Skeletal muscle satellite cell (primary cell): ENCODE results near the gene PRKCE.

ENCODE experiments used
- H3K27me3 ChIP-seq: 2 replicates; pipeline ENCODE4 v1.7.0; 2013; ENCODE audit warnings: low read length; ENCODE audit not compliant: control insufficient read depth, insufficient read depth
- H3K36me3 ChIP-seq: 2 replicates; pipeline ENCODE4 v1.7.0; 2013; ENCODE audit warnings: mild to moderate bottlenecking, control low read depth, low read length; ENCODE audit not compliant: insufficient read depth
- H3K4me1 ChIP-seq: 2 replicates; pipeline ENCODE4 v1.7.0; 2013; ENCODE audit warnings: low read length; ENCODE audit not compliant: control insufficient read depth, insufficient read depth
- H3K4me2 ChIP-seq: 2 replicates; pipeline ENCODE4 v1.7.0; 2013; ENCODE audit warnings: mild to moderate bottlenecking, low read length
- H3K4me3 ChIP-seq: 2 replicates; pipeline ENCODE4 v1.7.0; 2013; ENCODE audit warnings: low read length
- H3K9ac ChIP-seq: 2 replicates; pipeline ENCODE4 v1.7.0; 2013; ENCODE audit warnings: mild to moderate bottlenecking, low read depth, low read length, moderate library complexity
- H3K9me3 ChIP-seq: replicated peaks from 2 replicates; pipeline ENCODE4 v1.7.0; 2013; ENCODE audit warnings: mild to moderate bottlenecking, control low read depth, low read length

Gene PRKCE

DNA sequence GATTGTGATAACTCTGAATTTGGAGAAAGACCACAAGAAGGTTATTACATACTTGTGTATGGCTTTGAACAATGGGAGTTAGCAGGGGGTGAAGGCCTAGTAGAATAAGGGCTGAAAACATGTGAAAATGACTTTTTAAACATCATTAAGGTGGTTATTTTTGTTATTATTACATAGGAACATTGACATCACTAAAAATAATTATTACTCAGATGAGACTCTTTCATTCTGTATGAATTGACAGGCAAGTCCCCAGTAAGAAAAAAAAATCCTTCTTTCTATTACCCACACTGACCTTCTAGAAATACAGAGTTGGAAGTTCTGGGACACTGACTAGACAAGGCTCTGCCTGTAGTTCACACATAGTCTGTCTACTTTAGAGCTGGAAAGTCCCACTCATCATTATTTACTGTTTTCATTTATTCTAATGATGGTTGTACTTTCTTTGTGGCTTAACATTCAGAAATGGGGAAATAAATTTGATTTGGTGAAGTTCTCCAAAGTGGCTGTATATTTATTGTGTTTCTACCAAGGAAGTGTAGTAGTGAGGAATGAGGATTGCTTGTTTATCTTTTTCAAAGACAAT is 426.1 kb downstream of the PRKCE start:
- Histone ChIP-seq H3K4me2 (no peak overlapping the region), H3K9ac (no peak overlapping the region), H3K36me3 (no peaks in the 10 kb centered on the region), H3K4me1 (peaks cover 32% of the 10 kb centered on the region), H3K4me3 (no peak overlapping the region), H3K27me3 (no peaks in the 10 kb centered on the region), H3K9me3 (no peaks in the 10 kb centered on the region)

- Histone ChIP-seq H3K27me3 (no peaks in the 10 kb centered on the region), H3K4me1 (peaks cover 17% of the 10 kb centered on the region), H3K9me3 (no peaks in the 10 kb centered on the region), H3K36me3 (no peaks in the 10 kb centered on the region), H3K4me2 (no peak overlapping the region), H3K4me3 (no peak overlapping the region), H3K9ac (no peak overlapping the region)
These were observed 428.6 kb downstream of the PRKCE start for GRCh38 chr2:46079985-46080560.

DNA sequence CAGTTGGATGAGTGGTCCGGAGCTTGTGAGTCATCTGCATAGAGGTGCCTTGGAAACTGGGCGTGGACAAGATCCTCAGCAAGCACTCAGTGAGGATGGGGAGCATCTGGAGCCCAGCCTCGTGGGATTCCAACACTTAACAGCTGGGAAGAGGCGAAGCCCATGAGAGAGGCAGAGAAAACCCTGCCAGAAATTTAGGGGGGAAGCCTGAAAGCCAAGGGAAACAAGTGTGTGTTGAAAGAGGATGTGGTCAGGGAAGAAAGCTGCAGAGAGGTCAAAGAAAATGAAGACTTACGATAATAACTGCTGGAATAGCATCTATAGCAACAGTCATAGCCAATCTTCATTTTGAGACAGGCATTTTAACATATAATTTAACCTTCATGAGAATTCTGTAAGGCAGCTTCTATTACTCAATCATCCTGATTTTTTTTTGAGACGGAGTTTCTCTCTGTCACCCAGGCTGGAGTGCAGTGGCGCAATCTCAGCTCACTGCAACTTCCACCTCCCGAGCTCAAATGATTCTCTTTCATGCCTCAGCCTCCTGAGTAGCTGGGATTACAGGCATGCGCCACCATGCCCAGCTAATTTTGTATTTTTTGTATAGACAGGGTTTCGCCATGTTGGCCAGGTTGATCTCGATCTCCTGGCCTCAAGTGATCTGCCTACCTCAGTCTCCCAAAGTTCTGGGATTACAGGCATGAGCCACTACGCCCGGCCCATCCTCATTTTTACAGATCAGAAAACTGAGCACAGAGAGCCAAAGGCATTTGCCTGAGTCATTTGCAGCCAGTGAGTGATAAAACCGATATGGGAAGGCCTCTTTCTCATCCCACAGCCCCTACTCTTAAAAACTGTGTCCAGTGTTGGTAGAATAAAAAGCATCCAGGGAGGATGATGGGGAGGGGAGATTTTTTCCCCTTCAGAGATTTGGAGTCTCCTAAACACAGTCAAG is 431.3 kb downstream of the PRKCE start:
- Histone ChIP-seq H3K27me3 (no peaks in the 10 kb centered on the region), H3K4me2 (no peak overlapping the region), H3K36me3 (no peaks in the 10 kb centered on the region), H3K4me1 (peaks cover 8% of the 10 kb centered on the region), H3K9me3 (no peaks in the 10 kb centered on the region), H3K4me3 (no peak overlapping the region), H3K9ac (no peak overlapping the region)

DNA sequence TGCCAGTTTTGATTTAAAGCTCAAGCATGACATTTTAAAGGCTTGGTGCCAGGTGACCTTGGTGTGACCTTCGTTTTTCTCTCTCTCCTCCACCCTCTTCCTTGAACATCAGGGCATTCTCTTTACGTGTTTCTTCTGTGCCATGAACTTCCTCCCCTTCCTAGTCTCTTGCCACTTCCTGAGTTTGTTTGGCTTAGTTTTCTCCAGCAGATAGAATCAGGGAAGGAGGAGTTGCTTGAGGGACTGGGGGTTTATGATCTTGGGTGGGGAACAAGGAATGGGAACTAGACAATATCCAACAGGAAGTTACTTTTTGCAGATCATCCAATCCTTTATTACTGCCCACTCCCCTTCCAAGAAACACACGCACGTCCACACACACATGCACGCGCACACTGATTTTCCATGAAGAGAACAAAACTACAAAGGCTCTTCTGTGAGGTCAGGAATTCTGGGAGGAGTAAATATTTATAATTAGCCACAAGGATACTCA is 435.1 kb downstream of the PRKCE start:
- Histone ChIP-seq H3K36me3 (no peaks in the 10 kb centered on the region), H3K9ac (no peak overlapping the region), H3K4me2 (no peak overlapping the region)

DNA sequence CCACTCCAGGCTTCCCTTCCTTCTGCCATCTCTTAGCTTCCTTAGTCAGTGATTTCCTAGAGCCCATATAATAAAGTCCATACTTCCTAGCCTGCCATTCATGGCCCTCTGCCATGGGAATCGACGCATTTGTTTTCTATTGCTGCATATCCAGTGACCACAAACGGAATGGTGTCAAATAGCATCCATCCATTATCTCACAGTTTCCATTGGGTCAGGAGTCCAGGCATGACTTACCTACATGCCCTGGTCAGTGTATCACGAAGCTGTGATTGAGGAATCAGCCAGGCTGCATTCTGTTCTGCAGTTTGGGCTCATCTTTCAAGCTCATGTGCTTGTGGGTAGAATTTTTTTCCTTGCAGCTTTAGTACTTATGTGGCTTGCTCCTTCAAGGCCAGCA is 436.0 kb downstream of the PRKCE start:
- Histone ChIP-seq H3K4me3 (no peak overlapping the region), H3K27me3 (no peaks in the 10 kb centered on the region), H3K36me3 (no peaks in the 10 kb centered on the region), H3K9me3 (no peaks in the 10 kb centered on the region), H3K4me2 (no peak overlapping the region), H3K9ac (no peak overlapping the region), H3K4me1 (peaks cover 3% of the 10 kb centered on the region)

More for the DNA sequence above, 435.1 kb downstream of the PRKCE start:
- H3K4me1 ChIP-seq: peaks cover 8% of the 10 kb centered on the region
- H3K9me3 ChIP-seq: no peaks in the 10 kb centered on the region
- no peak overlapping the region for H3K4me3 ChIP-seq
- H3K27me3 ChIP-seq: no peaks in the 10 kb centered on the region

DNA sequence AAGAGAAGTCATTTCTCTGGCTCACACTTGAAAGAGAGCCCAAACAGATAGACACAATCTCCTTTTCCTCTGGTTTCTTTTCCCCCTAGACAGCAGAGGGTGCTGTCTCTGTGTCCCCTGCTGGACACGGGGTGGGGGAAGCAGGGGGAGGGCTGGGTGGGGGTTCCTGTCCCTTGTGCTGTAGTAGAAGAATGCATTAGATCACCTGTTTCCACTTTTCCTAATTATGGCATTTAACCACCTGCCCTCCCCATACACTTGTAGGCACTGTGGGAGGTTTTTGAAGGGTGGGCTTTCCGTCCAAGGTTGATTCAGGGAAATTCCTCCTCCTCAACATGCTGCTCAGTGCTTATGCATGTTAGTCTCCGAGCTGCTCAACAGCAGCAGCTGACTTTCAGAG is 439.5 kb downstream of the PRKCE start:
- no peak overlapping the region for H3K4me3 ChIP-seq
- no peaks in the 10 kb centered on the region for H3K27me3 ChIP-seq
- H3K9me3 ChIP-seq: no peaks in the 10 kb centered on the region
- no peaks in the 10 kb centered on the region for H3K36me3 ChIP-seq
- H3K4me2 ChIP-seq: no peak overlapping the region
- H3K4me1 ChIP-seq: no peaks in the 10 kb centered on the region
- no peak overlapping the region for H3K9ac ChIP-seq

DNA sequence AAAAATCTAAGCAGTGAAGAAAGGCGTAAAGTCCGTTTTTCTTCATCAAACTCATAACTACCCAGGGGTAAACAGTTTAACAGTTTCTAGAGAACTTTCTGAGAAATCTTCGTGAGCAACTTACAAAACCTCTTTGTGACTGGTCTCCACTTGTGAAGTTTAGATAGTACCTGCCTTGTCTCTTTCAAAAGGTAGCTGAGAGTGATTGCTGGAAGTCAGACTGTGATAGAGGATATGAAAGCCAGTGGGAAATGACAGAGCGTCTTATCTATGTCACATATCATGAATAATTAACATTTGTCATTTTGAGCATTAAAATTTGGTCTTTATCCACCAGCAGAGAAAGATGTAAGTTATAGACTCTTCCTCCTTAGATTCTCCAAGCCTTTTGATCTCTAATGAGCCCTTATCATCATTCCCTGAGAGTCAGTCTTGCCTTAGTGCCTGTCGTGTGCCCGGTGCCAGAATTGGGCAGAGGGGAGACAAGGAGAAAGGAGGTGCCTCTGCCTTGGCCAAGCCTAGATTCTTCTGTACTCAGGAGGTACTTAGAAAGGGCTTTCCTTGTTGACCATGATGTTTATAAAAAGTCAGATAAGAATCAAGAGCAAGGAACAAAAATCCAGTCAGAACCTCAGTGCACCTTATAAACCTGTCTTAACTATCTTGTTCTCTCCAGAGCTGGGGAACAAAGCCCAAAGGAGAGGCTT is 440.6 kb downstream of the PRKCE start:
- Histone ChIP-seq H3K27me3 (no peaks in the 10 kb centered on the region), H3K9me3 (no peaks in the 10 kb centered on the region), H3K4me2 (no peak overlapping the region), H3K36me3 (no peaks in the 10 kb centered on the region), H3K9ac (no peak overlapping the region), H3K4me3 (no peak overlapping the region), H3K4me1 (no peaks in the 10 kb centered on the region)

- Histone ChIP-seq H3K36me3 (no peaks in the 10 kb centered on the region), H3K4me2 (no peak overlapping the region), H3K9ac (no peak overlapping the region), H3K27me3 (no peaks in the 10 kb centered on the region), H3K4me3 (no peak overlapping the region), H3K4me1 (peaks cover 18% of the 10 kb centered on the region), H3K9me3 (no peaks in the 10 kb centered on the region)
These were observed 443.2 kb downstream of the PRKCE start for GRCh38 chr2:46094689-46095088.

- H3K9me3 ChIP-seq: no peaks in the 10 kb centered on the region
- no peaks in the 10 kb centered on the region for H3K36me3 ChIP-seq
- H3K9ac ChIP-seq: no peak overlapping the region
- peaks cover 18% of the 10 kb centered on the region for H3K4me1 ChIP-seq
- no peak overlapping the region for H3K4me2 ChIP-seq
- H3K27me3 ChIP-seq: no peaks in the 10 kb centered on the region
- H3K4me3 ChIP-seq: no peak overlapping the region
These were observed 444.4 kb downstream of the PRKCE start for GRCh38 chr2:46095830-46096229.

DNA sequence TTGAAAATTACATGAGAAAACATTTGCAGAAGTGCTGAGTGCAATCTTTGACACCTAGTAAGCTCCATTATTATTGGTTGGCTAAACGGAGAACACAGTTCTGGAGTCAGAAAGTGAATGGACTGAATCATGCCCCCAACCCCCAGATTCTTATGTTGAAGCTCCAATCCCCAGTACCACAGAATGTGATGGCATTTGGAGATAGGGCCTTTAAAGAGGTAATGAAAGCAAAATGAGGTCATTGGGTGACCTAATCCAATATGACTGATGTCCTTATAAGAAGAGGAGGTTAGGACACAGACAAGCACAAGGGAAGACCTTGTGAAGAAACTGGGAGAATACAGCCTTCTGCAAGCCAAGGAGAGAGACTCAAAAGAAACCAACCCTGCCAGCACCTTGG is 444.8 kb downstream of the PRKCE start:
- Histone ChIP-seq H3K4me1 (peaks cover 20% of the 10 kb centered on the region), H3K4me2 (no peak overlapping the region), H3K9me3 (no peaks in the 10 kb centered on the region), H3K36me3 (no peaks in the 10 kb centered on the region), H3K9ac (no peak overlapping the region), H3K4me3 (no peak overlapping the region), H3K27me3 (no peaks in the 10 kb centered on the region)
